Measurements from ENCODE around the gene PPT2. TPM values are rescaled to one million over a fixed set of nuclear protein-coding genes. Genes with fewer than 3 reads are reported as not detected.

PPT2 gene
- total and polyA plus RNA-seq, 2 experiments from 2014 or later = 8.9 to 20.6 TPM

DNA sequence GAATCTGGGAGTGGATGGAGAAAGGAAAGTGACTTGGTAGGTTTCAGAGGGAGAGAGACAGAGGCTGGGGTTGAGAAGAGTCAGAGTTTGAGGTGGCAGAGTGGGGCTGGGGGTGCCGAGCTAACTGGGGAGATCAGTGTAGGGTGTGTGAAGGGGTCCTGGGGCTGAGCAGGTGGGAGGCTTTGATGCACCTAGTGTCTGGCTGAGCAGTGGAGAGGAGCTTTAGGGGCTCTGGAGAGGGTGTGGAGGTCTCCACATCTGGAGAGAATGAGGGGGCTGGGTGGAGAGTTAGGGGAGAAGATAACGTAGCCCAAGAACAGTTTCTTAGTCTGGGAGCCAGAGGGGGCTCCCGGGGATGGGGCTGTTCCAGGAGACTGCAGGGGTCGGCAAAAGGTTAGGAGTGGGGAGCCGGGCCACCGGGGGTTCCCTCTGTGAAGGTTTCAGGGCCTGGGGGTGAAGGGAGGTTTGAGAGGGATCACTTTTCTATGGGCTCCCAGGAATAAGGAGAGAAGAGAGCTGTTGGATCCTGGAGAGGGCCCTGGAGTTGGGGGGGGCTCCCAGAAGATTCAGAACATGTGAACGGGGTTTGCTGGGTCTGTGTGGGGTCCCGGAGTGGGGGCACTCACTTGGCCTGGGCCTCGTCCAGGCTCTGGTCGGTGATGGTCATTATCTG is 35.3 kb downstream of the PPT2 start:
- ATAC-seq = peak; percentile 2; the same call in 2 of the 3 replicates
- H3K27ac ChIP-seq (ENCODE audit: low read depth) = peak overlapping the region; percentile 19; the same call in 1 of the 2 replicates
- no peak for TF ChIP-seq CREB1 (CRISPR knock-in tag; IDR thresholded peaks at IDR 0.05; ENCODE audit: low read depth)
- no peak for TF ChIP-seq ZNF331 (CRISPR knock-in tag; IDR thresholded peaks at IDR 0.05; ENCODE audit: low read depth)
- no peak for TF ChIP-seq EZH2phosphoT487 (IDR thresholded peaks at IDR 0.05; ENCODE audit: unreplicated experiment)
- TF ChIP-seq, protein P1, sequence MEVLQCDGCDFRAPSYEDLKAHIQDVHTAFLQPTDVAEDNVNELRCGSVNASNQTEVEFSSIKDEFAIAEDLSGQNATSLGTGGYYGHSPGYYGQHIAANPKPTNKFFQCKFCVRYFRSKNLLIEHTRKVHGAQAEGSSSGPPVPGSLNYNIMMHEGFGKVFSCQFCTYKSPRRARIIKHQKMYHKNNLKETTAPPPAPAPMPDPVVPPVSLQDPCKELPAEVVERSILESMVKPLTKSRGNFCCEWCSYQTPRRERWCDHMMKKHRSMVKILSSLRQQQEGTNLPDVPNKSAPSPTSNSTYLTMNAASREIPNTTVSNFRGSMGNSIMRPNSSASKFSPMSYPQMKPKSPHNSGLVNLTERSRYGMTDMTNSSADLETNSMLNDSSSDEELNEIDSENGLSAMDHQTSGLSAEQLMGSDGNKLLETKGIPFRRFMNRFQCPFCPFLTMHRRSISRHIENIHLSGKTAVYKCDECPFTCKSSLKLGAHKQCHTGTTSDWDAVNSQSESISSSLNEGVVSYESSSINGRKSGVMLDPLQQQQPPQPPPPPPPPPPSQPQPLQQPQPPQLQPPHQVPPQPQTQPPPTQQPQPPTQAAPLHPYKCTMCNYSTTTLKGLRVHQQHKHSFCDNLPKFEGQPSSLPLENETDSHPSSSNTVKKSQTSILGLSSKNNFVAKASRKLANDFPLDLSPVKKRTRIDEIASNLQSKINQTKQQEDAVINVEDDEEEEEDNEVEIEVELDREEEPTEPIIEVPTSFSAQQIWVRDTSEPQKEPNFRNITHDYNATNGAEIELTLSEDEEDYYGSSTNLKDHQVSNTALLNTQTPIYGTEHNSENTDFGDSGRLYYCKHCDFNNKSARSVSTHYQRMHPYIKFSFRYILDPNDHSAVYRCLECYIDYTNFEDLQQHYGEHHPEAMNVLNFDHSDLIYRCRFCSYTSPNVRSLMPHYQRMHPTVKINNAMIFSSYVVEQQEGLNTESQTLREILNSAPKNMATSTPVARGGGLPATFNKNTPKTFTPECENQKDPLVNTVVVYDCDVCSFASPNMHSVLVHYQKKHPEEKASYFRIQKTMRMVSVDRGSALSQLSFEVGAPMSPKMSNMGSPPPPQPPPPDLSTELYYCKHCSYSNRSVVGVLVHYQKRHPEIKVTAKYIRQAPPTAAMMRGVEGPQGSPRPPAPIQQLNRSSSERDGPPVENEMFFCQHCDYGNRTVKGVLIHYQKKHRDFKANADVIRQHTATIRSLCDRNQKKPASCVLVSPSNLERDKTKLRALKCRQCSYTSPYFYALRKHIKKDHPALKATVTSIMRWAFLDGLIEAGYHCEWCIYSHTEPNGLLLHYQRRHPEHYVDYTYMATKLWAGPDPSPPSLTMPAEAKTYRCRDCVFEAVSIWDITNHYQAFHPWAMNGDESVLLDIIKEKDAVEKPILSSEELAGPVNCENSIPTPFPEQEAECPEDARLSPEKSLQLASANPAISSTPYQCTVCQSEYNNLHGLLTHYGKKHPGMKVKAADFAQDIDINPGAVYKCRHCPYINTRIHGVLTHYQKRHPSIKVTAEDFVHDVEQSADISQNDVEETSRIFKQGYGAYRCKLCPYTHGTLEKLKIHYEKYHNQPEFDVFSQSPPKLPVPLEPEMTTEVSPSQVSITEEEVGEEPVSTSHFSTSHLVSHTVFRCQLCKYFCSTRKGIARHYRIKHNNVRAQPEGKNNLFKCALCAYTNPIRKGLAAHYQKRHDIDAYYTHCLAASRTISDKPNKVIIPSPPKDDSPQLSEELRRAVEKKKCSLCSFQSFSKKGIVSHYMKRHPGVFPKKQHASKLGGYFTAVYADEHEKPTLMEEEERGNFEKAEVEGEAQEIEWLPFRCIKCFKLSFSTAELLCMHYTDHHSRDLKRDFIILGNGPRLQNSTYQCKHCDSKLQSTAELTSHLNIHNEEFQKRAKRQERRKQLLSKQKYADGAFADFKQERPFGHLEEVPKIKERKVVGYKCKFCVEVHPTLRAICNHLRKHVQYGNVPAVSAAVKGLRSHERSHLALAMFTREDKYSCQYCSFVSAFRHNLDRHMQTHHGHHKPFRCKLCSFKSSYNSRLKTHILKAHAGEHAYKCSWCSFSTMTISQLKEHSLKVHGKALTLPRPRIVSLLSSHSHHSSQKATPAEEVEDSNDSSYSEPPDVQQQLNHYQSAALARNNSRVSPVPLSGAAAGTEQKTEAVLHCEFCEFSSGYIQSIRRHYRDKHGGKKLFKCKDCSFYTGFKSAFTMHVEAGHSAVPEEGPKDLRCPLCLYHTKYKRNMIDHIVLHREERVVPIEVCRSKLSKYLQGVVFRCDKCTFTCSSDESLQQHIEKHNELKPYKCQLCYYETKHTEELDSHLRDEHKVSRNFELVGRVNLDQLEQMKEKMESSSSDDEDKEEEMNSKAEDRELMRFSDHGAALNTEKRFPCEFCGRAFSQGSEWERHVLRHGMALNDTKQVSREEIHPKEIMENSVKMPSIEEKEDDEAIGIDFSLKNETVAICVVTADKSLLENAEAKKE (CRISPR knock-in tag; IDR thresholded peaks at IDR 0.05) = no peak
- TF ChIP-seq, protein P2, sequence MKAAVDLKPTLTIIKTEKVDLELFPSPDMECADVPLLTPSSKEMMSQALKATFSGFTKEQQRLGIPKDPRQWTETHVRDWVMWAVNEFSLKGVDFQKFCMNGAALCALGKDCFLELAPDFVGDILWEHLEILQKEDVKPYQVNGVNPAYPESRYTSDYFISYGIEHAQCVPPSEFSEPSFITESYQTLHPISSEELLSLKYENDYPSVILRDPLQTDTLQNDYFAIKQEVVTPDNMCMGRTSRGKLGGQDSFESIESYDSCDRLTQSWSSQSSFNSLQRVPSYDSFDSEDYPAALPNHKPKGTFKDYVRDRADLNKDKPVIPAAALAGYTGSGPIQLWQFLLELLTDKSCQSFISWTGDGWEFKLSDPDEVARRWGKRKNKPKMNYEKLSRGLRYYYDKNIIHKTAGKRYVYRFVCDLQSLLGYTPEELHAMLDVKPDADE (IDR thresholded peaks at IDR 0.05) = no peak
- TF ChIP-seq NANOG (IDR thresholded peaks at IDR 0.05; ENCODE audit: borderline replicate concordance) = no peak

More for the DNA sequence above, 35.3 kb downstream of the PPT2 start:
- peaks cover 58% of the 10 kb centered on the region for H3K4me1 Mint-ChIP-seq
- no peak overlapping the region for H2AFZ ChIP-seq
- peak overlapping the region; percentile 89 for H3K4me3 Mint-ChIP-seq
- H3K79me2 ChIP-seq (replicated peaks; ENCODE audit: insufficient read depth) = peaks cover 12% of the 10 kb centered on the region
- H3K4me2 ChIP-seq = peak overlapping the region; percentile 89
- H3K27ac Mint-ChIP-seq = peak overlapping the region; percentile 95
- peak overlapping the region; percentile 66 for H3K4me3 ChIP-seq
- H3K9me2 ChIP-seq (ENCODE audit: insufficient read depth) = no peaks in the 10 kb centered on the region
- H3K27me3 ChIP-seq (ENCODE audit: insufficient read depth) = no peaks in the 10 kb centered on the region
- peaks cover 37% of the 10 kb centered on the region for H3K36me3 Mint-ChIP-seq (ENCODE audit: low read depth)
- H3K4me1 ChIP-seq (ENCODE audit: insufficient read depth) = peaks cover 44% of the 10 kb centered on the region
- peaks cover 17% of the 10 kb centered on the region for H3F3A ChIP-seq (replicated peaks; ENCODE audit: low read depth)
- no peaks in the 10 kb centered on the region for H4K20me1 ChIP-seq (replicated peaks; ENCODE audit: insufficient read depth)
- H3K9me3 Mint-ChIP-seq = no peaks in the 10 kb centered on the region; the same call in 2 of the 3 replicates
- peaks cover 3% of the 10 kb centered on the region; the same call in 1 of the 2 replicates for H3K36me3 ChIP-seq (ENCODE audit: insufficient read depth)
- peaks cover 27% of the 10 kb centered on the region for H3K27me3 Mint-ChIP-seq (ENCODE audit: insufficient read depth, low read depth, poor library complexity)
- peak; percentile 14 for DNase-seq (ENCODE audit: low spot score)

Data from GM23338 (cell line).